Neural crest cell (in vitro differentiated cells): ENCODE measurements around the gene ANKH. TPM values are rescaled to one million over a fixed set of nuclear protein-coding genes. Genes with fewer than 3 reads are reported as not detected.

Experiments used
- DNase-seq: peaks from one replicate; pipeline ENCODE4 v3.0.0; 2021; ENCODE audit warnings: low read depth, mixed read lengths, low spot score
- H3K27ac Mint-ChIP-seq: one replicate; pipeline ENCODE4 v1.8.0; 2021; ENCODE audit warnings: mild to moderate bottlenecking, mixed read lengths; ENCODE audit not compliant: unreplicated experiment
- H3K27me3 Mint-ChIP-seq: 2 replicates; pipeline ENCODE4 v1.8.0; 2021; ENCODE audit warnings: low read depth, mild to moderate bottlenecking, mixed read lengths
- H3K36me3 Mint-ChIP-seq: 2 replicates; pipeline ENCODE4 v1.8.0; 2021; ENCODE audit warnings: low read depth, mild to moderate bottlenecking, mixed read lengths
- H3K4me1 Mint-ChIP-seq: 2 replicates; pipeline ENCODE4 v1.8.0; 2021; ENCODE audit warnings: mixed read lengths
- H3K4me3 Mint-ChIP-seq: one replicate; pipeline ENCODE4 v1.8.0; 2021; ENCODE audit warnings: mild to moderate bottlenecking, mixed read lengths
- H3K9me3 Mint-ChIP-seq: 2 replicates; pipeline ENCODE4 v1.8.0; 2021; ENCODE audit warnings: mixed read lengths
- total RNA-seq: library from RNA; stranded (reverse); gene quantifications from 2 replicates; pipeline ENCODE4 v1.2.1, GENCODE V29; 2021
- TF ChIP-seq, protein P1 (sequence below): fragments of 200-600 bp; sonication (generic); conservative IDR thresholded peaks from 2 replicates; pipeline ENCODE4 v1.5.0; 2021; ENCODE audit warnings: antibody characterized with exemption, mild to moderate bottlenecking

ANKH gene
- total RNA-seq, 1 donor from 2014 or later, result 28.6 TPM

DNA sequence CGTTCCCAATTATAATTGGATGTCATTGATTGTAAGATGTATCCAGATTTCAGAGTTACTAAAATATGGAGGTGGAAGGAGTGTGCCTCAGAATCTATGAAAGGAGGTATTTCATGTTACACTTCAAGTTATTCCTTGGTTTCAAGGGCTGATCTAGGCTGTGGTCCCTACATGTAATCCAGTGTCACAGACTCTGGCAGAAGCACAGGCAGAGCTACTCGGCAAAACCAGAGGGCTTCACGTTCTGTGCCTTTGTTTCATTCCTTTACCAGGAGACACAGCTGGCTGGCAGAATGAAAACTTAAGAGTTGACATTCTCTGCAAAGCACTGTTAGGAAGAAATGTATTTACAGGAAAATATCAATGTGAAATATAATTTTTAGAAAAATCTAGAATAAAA is 99.6 kb downstream of the ANKH start:
- no peak overlapping the region for H3K27ac Mint-ChIP-seq
- H3K36me3 Mint-ChIP-seq, result no peaks in the 10 kb centered on the region
- peaks cover 18% of the 10 kb centered on the region for H3K4me1 Mint-ChIP-seq
- H3K9me3 Mint-ChIP-seq, result no peaks in the 10 kb centered on the region
- DNase-seq, result no peak
- TF ChIP-seq, protein P1, sequence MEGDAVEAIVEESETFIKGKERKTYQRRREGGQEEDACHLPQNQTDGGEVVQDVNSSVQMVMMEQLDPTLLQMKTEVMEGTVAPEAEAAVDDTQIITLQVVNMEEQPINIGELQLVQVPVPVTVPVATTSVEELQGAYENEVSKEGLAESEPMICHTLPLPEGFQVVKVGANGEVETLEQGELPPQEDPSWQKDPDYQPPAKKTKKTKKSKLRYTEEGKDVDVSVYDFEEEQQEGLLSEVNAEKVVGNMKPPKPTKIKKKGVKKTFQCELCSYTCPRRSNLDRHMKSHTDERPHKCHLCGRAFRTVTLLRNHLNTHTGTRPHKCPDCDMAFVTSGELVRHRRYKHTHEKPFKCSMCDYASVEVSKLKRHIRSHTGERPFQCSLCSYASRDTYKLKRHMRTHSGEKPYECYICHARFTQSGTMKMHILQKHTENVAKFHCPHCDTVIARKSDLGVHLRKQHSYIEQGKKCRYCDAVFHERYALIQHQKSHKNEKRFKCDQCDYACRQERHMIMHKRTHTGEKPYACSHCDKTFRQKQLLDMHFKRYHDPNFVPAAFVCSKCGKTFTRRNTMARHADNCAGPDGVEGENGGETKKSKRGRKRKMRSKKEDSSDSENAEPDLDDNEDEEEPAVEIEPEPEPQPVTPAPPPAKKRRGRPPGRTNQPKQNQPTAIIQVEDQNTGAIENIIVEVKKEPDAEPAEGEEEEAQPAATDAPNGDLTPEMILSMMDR, result no peak
- H3K4me3 Mint-ChIP-seq, result no peak overlapping the region
- no peaks in the 10 kb centered on the region for H3K27me3 Mint-ChIP-seq

DNA sequence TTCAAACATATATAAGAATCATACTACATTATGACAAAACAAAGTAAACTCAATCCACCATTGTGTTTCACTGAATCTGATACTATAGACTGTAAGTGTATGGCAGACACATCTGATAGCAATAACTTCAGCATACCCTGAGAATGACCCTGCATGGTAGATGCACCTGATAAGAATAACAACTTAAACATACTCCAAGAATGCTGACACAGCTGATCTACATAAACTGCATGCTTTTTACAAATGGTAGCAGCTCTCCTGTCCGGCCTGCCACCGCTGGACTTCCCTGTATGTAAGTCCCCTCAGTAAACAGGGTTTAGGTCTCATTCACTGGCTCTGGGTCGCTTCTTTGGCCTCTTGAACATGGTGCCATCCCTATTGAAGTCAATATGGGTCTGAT is 100.4 kb downstream of the ANKH start:
- H3K36me3 Mint-ChIP-seq, result no peaks in the 10 kb centered on the region
- no peaks in the 10 kb centered on the region for H3K27me3 Mint-ChIP-seq
- H3K4me3 Mint-ChIP-seq, result no peak overlapping the region
- peaks cover 18% of the 10 kb centered on the region for H3K4me1 Mint-ChIP-seq
- no peaks in the 10 kb centered on the region for H3K9me3 Mint-ChIP-seq
- DNase-seq, result no peak
- H3K27ac Mint-ChIP-seq, result peak overlapping the region; percentile 47
- TF ChIP-seq, protein P1, result no peak

DNA sequence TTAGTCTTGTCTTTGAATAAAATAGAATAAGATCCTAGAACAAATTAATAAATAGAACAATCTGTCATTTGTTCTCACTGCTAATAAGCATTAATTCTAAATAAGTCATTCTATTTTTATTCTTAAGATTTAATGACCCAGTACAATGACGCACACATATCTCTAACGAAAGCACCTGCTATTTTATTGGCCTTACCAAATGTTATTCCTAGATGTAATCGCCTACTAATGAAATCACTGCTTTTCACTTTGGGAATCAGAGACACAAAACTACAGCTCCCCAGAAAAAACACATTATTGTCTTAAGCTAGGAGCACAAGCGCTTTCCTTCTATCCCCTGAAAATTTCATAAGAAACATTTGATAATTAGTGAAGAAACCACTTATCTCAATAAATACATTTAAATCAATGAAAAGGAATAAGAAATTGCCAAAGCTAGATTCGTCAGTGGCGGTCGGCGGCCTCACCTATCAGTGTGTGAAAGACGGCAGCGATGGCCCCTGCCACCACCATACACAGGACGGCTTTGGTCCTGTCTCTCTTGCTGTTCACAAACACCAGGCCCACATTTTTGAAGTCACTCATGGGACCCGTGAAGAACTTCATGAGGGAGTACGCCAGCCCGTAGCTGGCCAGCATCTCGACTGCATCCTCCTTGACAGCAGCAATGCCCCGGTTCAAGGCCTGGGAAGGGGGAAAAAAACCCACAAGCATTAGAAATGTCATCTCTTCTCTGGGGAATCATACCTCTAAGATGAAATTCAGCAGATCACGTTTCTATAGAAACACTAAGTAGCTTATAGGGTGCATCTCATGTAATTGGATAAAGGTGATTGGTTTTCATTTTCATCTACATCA is 102.8 kb downstream of the ANKH start:
- H3K4me1 Mint-ChIP-seq, result peaks cover 18% of the 10 kb centered on the region
- DNase-seq, result no peak
- H3K4me3 Mint-ChIP-seq, result no peak overlapping the region
- H3K9me3 Mint-ChIP-seq, result peaks cover 5% of the 10 kb centered on the region
- no peaks in the 10 kb centered on the region for H3K27me3 Mint-ChIP-seq
- H3K27ac Mint-ChIP-seq, result no peak overlapping the region
- TF ChIP-seq, protein P1, result no peak
- peaks cover 5% of the 10 kb centered on the region for H3K36me3 Mint-ChIP-seq

DNA sequence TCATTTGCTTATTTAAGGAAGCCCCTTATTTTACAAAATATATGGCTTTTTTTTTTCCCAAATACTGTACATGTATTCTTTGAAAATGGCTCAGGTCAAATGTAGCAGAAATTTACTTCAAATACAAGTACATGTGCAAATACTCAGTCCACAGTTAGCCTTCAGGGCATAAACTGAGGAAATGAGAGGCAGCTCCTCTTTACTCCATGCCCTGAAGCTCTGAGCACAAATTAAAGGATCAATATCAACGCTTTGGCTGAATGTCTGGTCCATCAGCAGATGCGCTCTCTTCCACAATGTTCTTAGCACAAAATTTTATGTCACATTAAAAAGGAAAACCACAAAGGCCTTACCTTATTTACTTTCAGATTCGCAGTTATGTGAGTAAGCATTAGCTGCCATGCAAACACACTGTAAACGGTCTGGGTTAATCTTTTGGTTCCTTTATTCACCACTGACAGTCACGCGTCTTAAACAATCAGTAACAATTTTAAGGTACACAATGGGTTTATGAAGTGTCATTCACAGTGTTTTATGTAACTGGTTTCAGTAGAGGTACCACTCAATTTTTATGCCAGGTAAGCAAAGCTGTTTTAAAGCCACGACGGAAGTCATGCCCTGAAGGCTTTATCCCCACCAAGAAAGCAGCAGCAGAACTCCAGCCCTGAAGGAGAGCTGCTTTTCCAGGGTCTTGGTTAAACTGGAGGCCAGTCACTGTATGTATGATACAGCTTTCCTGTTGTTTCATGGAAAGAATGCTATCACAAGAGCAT is 103.7 kb downstream of the ANKH start:
- no peaks in the 10 kb centered on the region for H3K27me3 Mint-ChIP-seq

DNA sequence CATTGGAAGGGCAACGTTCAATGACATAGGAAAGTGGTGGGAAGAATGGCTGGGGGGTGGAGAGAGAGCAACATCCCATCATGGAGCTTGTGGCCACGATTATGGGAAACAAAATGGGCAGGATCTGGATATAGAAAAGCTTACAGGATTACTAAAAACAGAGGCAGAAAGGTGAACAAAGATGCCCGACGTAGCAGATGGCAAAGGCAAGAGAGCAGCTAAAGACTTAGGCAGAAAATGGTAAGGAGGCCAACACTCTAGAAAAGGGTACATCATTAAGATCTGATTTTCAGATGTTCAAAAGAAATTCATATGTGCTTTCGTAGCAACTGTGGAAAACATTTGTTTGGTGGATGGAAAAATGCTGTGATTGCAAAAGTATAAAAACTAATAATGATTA is 104.5 kb downstream of the ANKH start:
- peaks cover 5% of the 10 kb centered on the region for H3K9me3 Mint-ChIP-seq
- peaks cover 5% of the 10 kb centered on the region for H3K36me3 Mint-ChIP-seq
- H3K27ac Mint-ChIP-seq, result no peak overlapping the region
- H3K4me1 Mint-ChIP-seq, result peaks cover 10% of the 10 kb centered on the region
- TF ChIP-seq, protein P1, result no peak
- H3K27me3 Mint-ChIP-seq, result no peaks in the 10 kb centered on the region
- no peak for DNase-seq
- no peak overlapping the region for H3K4me3 Mint-ChIP-seq

More for the DNA sequence above, 103.7 kb downstream of the ANKH start:
- peaks cover 5% of the 10 kb centered on the region for H3K36me3 Mint-ChIP-seq
- H3K27ac Mint-ChIP-seq, result no peak overlapping the region
- H3K4me1 Mint-ChIP-seq, result peaks cover 11% of the 10 kb centered on the region
- H3K4me3 Mint-ChIP-seq, result no peak overlapping the region
- TF ChIP-seq, protein P1, result no peak
- H3K9me3 Mint-ChIP-seq, result peaks cover 5% of the 10 kb centered on the region
- no peak for DNase-seq
